SK-N-SH (cell line): ENCODE results near the gene SH3GLB2. TPM values are rescaled to one million over a fixed set of nuclear protein-coding genes. Genes with fewer than 3 reads are reported as not detected.

Experiments
- CTCF ChIA-PET: fragments of 300-600, 350-600 bp; formaldehyde crosslinking; extraction: SDS; loops from one replicate; lab custom pipeline; 2021; lab: Yijun Ruan, JAX
- POLR2A ChIA-PET: fragments of 350-600 bp; sonication (Branson Sonifier 250); formaldehyde crosslinking; extraction: SDS; loops from one replicate; lab custom pipeline; 2020; ENCODE audit warnings: antibody characterized with exemption, inconsistent platforms; lab: Yijun Ruan, JAX
- DNase-seq: peaks from one replicate; pipeline ENCODE4 v3.0.0; 2012
- H2AFZ ChIP-seq: fragments of 200-600 bp; sonication (generic); 2 replicates; pipeline ENCODE4 v1.8.1; 2016; ENCODE audit warnings: antibody characterized with exemption, mild to moderate bottlenecking, low read depth
- H3F3A ChIP-seq: fragments of 200-600 bp; sonication (generic); replicated peaks from 2 replicates; pipeline ENCODE3; 2016; ENCODE audit warnings: antibody characterized with exemption, mild to moderate bottlenecking; ENCODE audit not compliant: insufficient read depth
- H3K27ac ChIP-seq, 2 experiments: fragments of 200-500 bp in 1 of 2; fragments of 200-600 bp in 1 of 2; sonication (Bioruptor generic) in 1 of 2; sonication (generic), shearing (Covaris generic) in 1 of 2; 2 replicates each; pipeline versions ENCODE4 v1.5.1 to v1.6.1; 2014 to 2016; ENCODE audit warnings: low read depth in 2 of 2, inconsistent platforms in 1 of 2, low read length in 1 of 2, mild to moderate bottlenecking in 1 of 2, mixed read lengths in 1 of 2
- H3K27me3 ChIP-seq: fragments of 200-600 bp; sonication (generic), shearing (Covaris generic); 2 replicates; pipeline ENCODE4 v1.6.1; 2016; ENCODE audit warnings: mixed run types; ENCODE audit not compliant: insufficient read depth
- H3K36me3 ChIP-seq, 2 experiments: fragments of 200-500 bp in 1 of 2; fragments of 200-600 bp in 1 of 2; sonication (Bioruptor generic) in 1 of 2; sonication (generic) in 1 of 2; replicated peaks in 1 of 2; 2 replicates each; pipeline versions ENCODE3 to v1.5.1; 2014 to 2016; ENCODE audit warnings: low read length in 1 of 2, mild to moderate bottlenecking in 1 of 2; ENCODE audit not compliant: insufficient read depth in 2 of 2, control insufficient read depth in 1 of 2
- H3K4me1 ChIP-seq, 2 experiments: fragments of 200-500 bp in 1 of 2; fragments of 200-600 bp in 1 of 2; sonication (Bioruptor generic) in 1 of 2; sonication (generic), shearing (Covaris generic) in 1 of 2; 2 replicates each; pipeline versions ENCODE4 v1.5.1 to v1.6.1; 2014 to 2016; ENCODE audit warnings: low read depth in 1 of 2, low read length in 1 of 2, mixed run types in 1 of 2; ENCODE audit not compliant: insufficient read depth in 2 of 2, control insufficient read depth in 1 of 2
- H3K4me2 ChIP-seq: fragments of 200-600 bp; sonication (generic), shearing (Covaris generic); 2 replicates; pipeline ENCODE4 v1.6.1; 2017; ENCODE audit warnings: mixed run types
- H3K4me3 ChIP-seq, 2 experiments: fragments of 200-500 bp in 1 of 2; fragments of 200-600 bp in 1 of 2; sonication (Bioruptor generic) in 1 of 2; sonication (generic), shearing (Covaris generic) in 1 of 2; 2 replicates each; pipeline versions ENCODE4 v1.5.1 to v1.8.1; 2014 to 2016; ENCODE audit warnings: low read depth in 2 of 2, inconsistent platforms in 1 of 2, low read length in 1 of 2, mild to moderate bottlenecking in 1 of 2, mixed read lengths in 1 of 2, moderate library complexity in 1 of 2
- H3K79me2 ChIP-seq: fragments of 200-600 bp; sonication (generic); 2 replicates; pipeline ENCODE4 v1.8.1; 2017; ENCODE audit warnings: mild to moderate bottlenecking; ENCODE audit not compliant: insufficient read depth
- H3K9ac ChIP-seq: fragments of 200-600 bp; sonication (generic); 2 replicates; pipeline ENCODE4 v1.6.1; 2017; ENCODE audit warnings: mixed run types
- H3K9me2 ChIP-seq: fragments of 200-600 bp; sonication (generic); 2 replicates; pipeline ENCODE4 v1.6.1; 2017; ENCODE audit warnings: mixed run types
- H3K9me3 ChIP-seq: fragments of 200-600 bp; sonication (generic); 2 replicates; pipeline ENCODE4 v1.6.1; 2017; ENCODE audit warnings: mixed run types, mild to moderate bottlenecking, moderate library complexity
- H4K20me1 ChIP-seq: fragments of 200-600 bp; sonication (generic); 2 replicates; pipeline ENCODE4 v1.6.1; 2017; ENCODE audit warnings: mild to moderate bottlenecking, mixed run types; ENCODE audit not compliant: insufficient read depth
- EP300 ChIP-seq, 2 experiments: IDR thresholded peaks; 2 replicates each; pipeline versions ENCODE4 v1.4.0 to v1.6.1; 2012; ENCODE audit warnings: borderline replicate concordance in 1 of 2, low read depth in 1 of 2, low read length in 1 of 2
- EZH2phosphoT487 ChIP-seq: fragments of 200-600 bp; sonication (generic); IDR thresholded peaks from 2 replicates; pipeline ENCODE4 v1.6.1; 2017; ENCODE audit warnings: low read depth, mixed run types, mild to moderate bottlenecking, antibody characterized with exemption, moderate library complexity, borderline replicate concordance
- FOXJ3 ChIP-seq: sonication (generic); formaldehyde crosslinking; IDR thresholded peaks from 2 replicates; pipeline ENCODE4 v1.5.1; 2020; ENCODE audit warnings: mild to moderate bottlenecking, missing genetic modification reagents
- GABPA ChIP-seq: IDR thresholded peaks from 2 replicates; pipeline ENCODE4 v1.4.0; 2012; ENCODE audit warnings: low read depth, mild to moderate bottlenecking
- JUND ChIP-seq: IDR thresholded peaks from 2 replicates; pipeline ENCODE4 v1.4.0; 2012
- MEF2A ChIP-seq: IDR thresholded peaks from 2 replicates; pipeline ENCODE4 v1.4.0; 2012; ENCODE audit warnings: low read depth, borderline replicate concordance
- NFIC ChIP-seq: IDR thresholded peaks from 2 replicates; pipeline ENCODE4 v1.4.0; 2012; ENCODE audit warnings: borderline replicate concordance
- NRF1 ChIP-seq: IDR thresholded peaks from 2 replicates; pipeline ENCODE4 v1.6.1; 2012; ENCODE audit warnings: low read depth, mild to moderate bottlenecking, low read length
- RAD21 ChIP-seq: IDR thresholded peaks from 2 replicates; pipeline ENCODE4 v1.6.1; 2012; ENCODE audit warnings: mild to moderate bottlenecking, low read length
- RFX5 ChIP-seq: IDR thresholded peaks from 2 replicates; pipeline ENCODE4 v1.6.1; 2012; ENCODE audit warnings: mild to moderate bottlenecking, improper control_type of control experiment, low read length
- SIN3A ChIP-seq: IDR thresholded peaks from 2 replicates; pipeline ENCODE4 v1.6.1; 2012; ENCODE audit warnings: low read depth, mild to moderate bottlenecking, low read length, moderate library complexity, borderline replicate concordance
- YY1 ChIP-seq: IDR thresholded peaks from 2 replicates; pipeline ENCODE4 v1.4.0; 2012; ENCODE audit warnings: low read depth, mild to moderate bottlenecking
- WGBS: methylation state at CpG from one replicate; pipeline ENCODE4 v1.1.6; 2017; ENCODE audit warnings: low lambda C conversion rate; 5-methylcytosine and 5-hydroxymethylcytosine counted together
- polyA plus RNA-seq, 3 experiments: library from polyadenylated mRNA; depleted of rRNA; stranded (reverse); fragments of >200 nt; gene quantifications; 2 replicates each; pipeline ENCODE4 v1.2.3, GENCODE V29; 2012
- TF ChIP-seq, protein P1 (sequence below): IDR thresholded peaks from 2 replicates; pipeline ENCODE4; 2012
- TF ChIP-seq, protein P2 (sequence below): IDR thresholded peaks from 2 replicates; pipeline ENCODE4 v1.4.0; 2012; ENCODE audit warnings: low read depth, borderline replicate concordance
- TF ChIP-seq, protein P3 (sequence below): IDR thresholded peaks from 2 replicates; pipeline ENCODE4 v1.4.0; 2012; ENCODE audit warnings: low read depth
- TF ChIP-seq, protein P4 (sequence below): IDR thresholded peaks from 2 replicates; pipeline ENCODE4 v1.4.0; 2012; ENCODE audit warnings: low read depth, borderline replicate concordance

The SH3GLB2 gene
- polyA plus RNA-seq, 1 of the 3 experiments (the other 2 are of a cell fraction): 94.4 TPM

DNA sequence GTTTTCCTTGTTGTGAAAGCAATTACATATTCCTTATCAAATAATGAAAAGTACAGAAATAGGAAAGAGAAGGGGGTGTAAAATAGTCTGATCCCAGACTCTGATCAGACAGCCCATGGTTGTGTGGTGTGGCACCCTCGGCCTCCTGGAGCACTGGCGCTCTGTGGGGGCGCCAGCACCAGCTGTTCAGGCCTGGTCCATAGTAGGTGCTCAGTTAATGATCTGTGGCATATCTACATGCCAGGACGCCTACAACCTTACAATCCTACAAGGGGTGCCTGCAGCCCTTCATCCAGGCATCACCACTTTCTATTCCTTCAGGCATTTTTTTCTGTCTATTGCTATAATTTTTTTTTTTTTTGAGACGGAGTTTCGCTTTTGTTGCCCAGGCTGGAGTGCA lies 24.9 kb upstream of the SH3GLB2 start:
- H3K27ac ChIP-seq: no peak overlapping the region
- CTCF ChIA-PET: interaction anchor here (1.1 kb wide), 1 partner anchor 9 kb away, joined by 3 read pairs; no protein-coding TSS in a partner anchor
- peaks cover 0 to 14% of the 10 kb centered on the region in 2 experiments for H3K36me3 ChIP-seq
- no peaks in the 10 kb centered on the region for H3K9me3 ChIP-seq
- H3K4me2 ChIP-seq: no peak overlapping the region
- POLR2A ChIA-PET: no interaction called here
- no peaks in the 10 kb centered on the region for H3K27me3 ChIP-seq
- no peak for TF ChIP-seq NFIC
- TF ChIP-seq NRF1: no peak
- TF ChIP-seq, protein P1, sequence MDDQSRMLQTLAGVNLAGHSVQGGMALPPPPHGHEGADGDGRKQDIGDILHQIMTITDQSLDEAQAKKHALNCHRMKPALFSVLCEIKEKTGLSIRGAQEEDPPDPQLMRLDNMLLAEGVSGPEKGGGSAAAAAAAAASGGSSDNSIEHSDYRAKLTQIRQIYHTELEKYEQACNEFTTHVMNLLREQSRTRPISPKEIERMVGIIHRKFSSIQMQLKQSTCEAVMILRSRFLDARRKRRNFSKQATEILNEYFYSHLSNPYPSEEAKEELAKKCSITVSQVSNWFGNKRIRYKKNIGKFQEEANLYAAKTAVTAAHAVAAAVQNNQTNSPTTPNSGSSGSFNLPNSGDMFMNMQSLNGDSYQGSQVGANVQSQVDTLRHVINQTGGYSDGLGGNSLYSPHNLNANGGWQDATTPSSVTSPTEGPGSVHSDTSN: no peak
- TF ChIP-seq RFX5: no peak
- TF ChIP-seq EZH2phosphoT487: no peak
- TF ChIP-seq MEF2A: no peak
- no peak for TF ChIP-seq FOXJ3 (CRISPR knock-in tag)
- TF ChIP-seq GABPA: no peak
- TF ChIP-seq JUND: no peak
- no peak for TF ChIP-seq RAD21
- no peak for TF ChIP-seq SIN3A
- TF ChIP-seq, protein P2, sequence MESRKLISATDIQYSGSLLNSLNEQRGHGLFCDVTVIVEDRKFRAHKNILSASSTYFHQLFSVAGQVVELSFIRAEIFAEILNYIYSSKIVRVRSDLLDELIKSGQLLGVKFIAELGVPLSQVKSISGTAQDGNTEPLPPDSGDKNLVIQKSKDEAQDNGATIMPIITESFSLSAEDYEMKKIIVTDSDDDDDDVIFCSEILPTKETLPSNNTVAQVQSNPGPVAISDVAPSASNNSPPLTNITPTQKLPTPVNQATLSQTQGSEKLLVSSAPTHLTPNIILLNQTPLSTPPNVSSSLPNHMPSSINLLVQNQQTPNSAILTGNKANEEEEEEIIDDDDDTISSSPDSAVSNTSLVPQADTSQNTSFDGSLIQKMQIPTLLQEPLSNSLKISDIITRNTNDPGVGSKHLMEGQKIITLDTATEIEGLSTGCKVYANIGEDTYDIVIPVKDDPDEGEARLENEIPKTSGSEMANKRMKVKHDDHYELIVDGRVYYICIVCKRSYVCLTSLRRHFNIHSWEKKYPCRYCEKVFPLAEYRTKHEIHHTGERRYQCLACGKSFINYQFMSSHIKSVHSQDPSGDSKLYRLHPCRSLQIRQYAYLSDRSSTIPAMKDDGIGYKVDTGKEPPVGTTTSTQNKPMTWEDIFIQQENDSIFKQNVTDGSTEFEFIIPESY: no peak
- TF ChIP-seq, protein P3, sequence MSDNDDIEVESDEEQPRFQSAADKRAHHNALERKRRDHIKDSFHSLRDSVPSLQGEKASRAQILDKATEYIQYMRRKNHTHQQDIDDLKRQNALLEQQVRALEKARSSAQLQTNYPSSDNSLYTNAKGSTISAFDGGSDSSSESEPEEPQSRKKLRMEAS: no peak
- no peak for TF ChIP-seq YY1
- TF ChIP-seq, protein P4, sequence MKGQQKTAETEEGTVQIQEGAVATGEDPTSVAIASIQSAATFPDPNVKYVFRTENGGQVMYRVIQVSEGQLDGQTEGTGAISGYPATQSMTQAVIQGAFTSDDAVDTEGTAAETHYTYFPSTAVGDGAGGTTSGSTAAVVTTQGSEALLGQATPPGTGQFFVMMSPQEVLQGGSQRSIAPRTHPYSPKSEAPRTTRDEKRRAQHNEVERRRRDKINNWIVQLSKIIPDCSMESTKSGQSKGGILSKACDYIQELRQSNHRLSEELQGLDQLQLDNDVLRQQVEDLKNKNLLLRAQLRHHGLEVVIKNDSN: no peak
- no peak for TF ChIP-seq EP300 (IDR thresholded peaks at IDR 0.05; ENCODE audit: borderline replicate concordance in 1 of 2, low read depth in 1 of 2, low read length in 1 of 2)
- H3F3A ChIP-seq: no peaks in the 10 kb centered on the region
- no peak overlapping the region for H3K9ac ChIP-seq
- 91% methylated on average over 5 of the region's 6 CpGs for WGBS
- H3K4me1 ChIP-seq: no peaks in the 10 kb centered on the region; a peak in 1 of 4 replicates
- H3K9me2 ChIP-seq: no peaks in the 10 kb centered on the region
- H3K4me3 ChIP-seq: no peak overlapping the region
- DNase-seq: no peak
- no peak overlapping the region for H2AFZ ChIP-seq
- H3K79me2 ChIP-seq: no peaks in the 10 kb centered on the region
- H4K20me1 ChIP-seq: no peaks in the 10 kb centered on the region
